ENCODE measurements around the gene KCNQ1.

DNA sequence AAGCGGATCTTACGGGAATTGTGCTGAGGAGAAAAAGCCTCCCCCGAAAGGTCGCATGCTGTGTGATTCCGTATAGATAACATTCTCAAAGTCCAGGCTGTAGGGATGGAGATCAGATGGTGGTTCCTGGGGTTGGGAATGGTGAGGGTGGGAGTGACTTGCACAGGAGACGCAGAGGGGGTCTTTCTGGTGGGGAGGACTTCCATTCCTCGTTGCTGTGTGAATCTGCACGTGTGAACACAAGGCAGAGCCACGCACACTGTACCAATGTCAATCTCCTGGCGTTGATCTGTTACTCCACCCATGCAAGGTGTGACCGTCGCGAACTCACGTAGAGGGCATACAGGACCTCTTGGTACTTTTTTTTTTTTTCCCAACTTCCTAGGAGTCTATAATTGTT is 313.9 kb downstream of the KCNQ1 start:
- TF ChIP-seq, protein P1, sequence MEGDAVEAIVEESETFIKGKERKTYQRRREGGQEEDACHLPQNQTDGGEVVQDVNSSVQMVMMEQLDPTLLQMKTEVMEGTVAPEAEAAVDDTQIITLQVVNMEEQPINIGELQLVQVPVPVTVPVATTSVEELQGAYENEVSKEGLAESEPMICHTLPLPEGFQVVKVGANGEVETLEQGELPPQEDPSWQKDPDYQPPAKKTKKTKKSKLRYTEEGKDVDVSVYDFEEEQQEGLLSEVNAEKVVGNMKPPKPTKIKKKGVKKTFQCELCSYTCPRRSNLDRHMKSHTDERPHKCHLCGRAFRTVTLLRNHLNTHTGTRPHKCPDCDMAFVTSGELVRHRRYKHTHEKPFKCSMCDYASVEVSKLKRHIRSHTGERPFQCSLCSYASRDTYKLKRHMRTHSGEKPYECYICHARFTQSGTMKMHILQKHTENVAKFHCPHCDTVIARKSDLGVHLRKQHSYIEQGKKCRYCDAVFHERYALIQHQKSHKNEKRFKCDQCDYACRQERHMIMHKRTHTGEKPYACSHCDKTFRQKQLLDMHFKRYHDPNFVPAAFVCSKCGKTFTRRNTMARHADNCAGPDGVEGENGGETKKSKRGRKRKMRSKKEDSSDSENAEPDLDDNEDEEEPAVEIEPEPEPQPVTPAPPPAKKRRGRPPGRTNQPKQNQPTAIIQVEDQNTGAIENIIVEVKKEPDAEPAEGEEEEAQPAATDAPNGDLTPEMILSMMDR (conservative IDR thresholded peaks at IDR 0.05 in 1 of 2, IDR thresholded peaks at IDR 0.05 in 1 of 2; ENCODE audit: low read depth in 1 of 2, low read length in 2 of 2), result no peak
- TF ChIP-seq EZH2 (IDR thresholded peaks at IDR 0.05; ENCODE audit: low read length, missing control alignments), result no peak

Measured in fibroblast of lung (primary cell).